ENCODE results near the gene RAF1. TPM values are rescaled to one million over a fixed set of nuclear protein-coding genes. Genes with fewer than 3 reads are reported as not detected.
"Not testable (repeated sequence)": the region's sequence is repeated elsewhere in the genome, so short reads cannot be mapped to it uniquely, and the experiment has no call there.

The RAF1 gene
- polyA plus RNA-seq (2014; cell fraction: cytosol; rRNA removed) = 141 and 146 TPM in 2 replicates
- 241 and 267 TPM in 2 replicates for polyA plus RNA-seq (2014; cell fraction: nucleus; rRNA removed)

GRCh38 chr3:12663936-12664908 lies at the start of gene RAF1:
TSS of gene RAF1 (minus strand) at chr3:12664117. CDS start at chr3:12618721, 45,396 bp downstream.
- peak; percentile 99 for DNase-seq (ENCODE audit: low spot score)

GRCh38 chr3:12710062-12710461 lies 46.1 kb upstream of the RAF1 start:
- no peak for DNase-seq (ENCODE audit: low spot score)

- DNase-seq (ENCODE audit: low spot score) = no peak
Observed at GRCh38 chr3:12709334-12709733, 45.4 kb upstream of the RAF1 start.

GRCh38 chr3:12708584-12709192 lies 44.8 kb upstream of the RAF1 start:
- DNase-seq (ENCODE audit: low spot score) = no peak

- peak; percentile 55 for DNase-seq (ENCODE audit: low spot score)
Observed at GRCh38 chr3:12707449-12707848, 43.5 kb upstream of the RAF1 start.

- DNase-seq (ENCODE audit: low spot score) = peak; percentile 86
Observed at GRCh38 chr3:12706504-12707253, 42.8 kb upstream of the RAF1 start.

- no peak for DNase-seq (ENCODE audit: low spot score)
Observed at GRCh38 chr3:12705981-12706380, 42.1 kb upstream of the RAF1 start.

- DNase-seq (ENCODE audit: low spot score) = no peak
Observed at GRCh38 chr3:12705374-12705926, 41.5 kb upstream of the RAF1 start.

GRCh38 chr3:12702501-12702900 lies 38.6 kb upstream of the RAF1 start:
- no peak for DNase-seq (ENCODE audit: low spot score)

- not testable (repeated sequence) for DNase-seq (ENCODE audit: low spot score)
Observed at GRCh38 chr3:12701601-12702000, 37.7 kb upstream of the RAF1 start.

- DNase-seq (ENCODE audit: low spot score) = no peak
Observed at GRCh38 chr3:12700800-12701199, 36.9 kb upstream of the RAF1 start.

- no peak for DNase-seq (ENCODE audit: low spot score)
Observed at GRCh38 chr3:12695916-12696315, 32.0 kb upstream of the RAF1 start.

- DNase-seq (ENCODE audit: low spot score) = no peak
Observed at GRCh38 chr3:12695112-12695511, 31.2 kb upstream of the RAF1 start.

- DNase-seq (ENCODE audit: low spot score) = no peak
Observed at GRCh38 chr3:12692444-12692843, 28.5 kb upstream of the RAF1 start.

- no peak for DNase-seq (ENCODE audit: low spot score)
Observed at GRCh38 chr3:12689997-12690711, 26.2 kb upstream of the RAF1 start.

- DNase-seq (ENCODE audit: low spot score) = peak; percentile 34
Observed at GRCh38 chr3:12687948-12688347, 24.0 kb upstream of the RAF1 start.

GRCh38 chr3:12686096-12686495 lies 22.2 kb upstream of the RAF1 start:
- no peak for DNase-seq (ENCODE audit: low spot score)

- no peak for DNase-seq (ENCODE audit: low spot score)
Observed at GRCh38 chr3:12681943-12682390, 18.1 kb upstream of the RAF1 start.

GRCh38 chr3:12681089-12681942 lies 17.4 kb upstream of the RAF1 start:
- DNase-seq (ENCODE audit: low spot score) = no peak

GRCh38 chr3:12679468-12679867 lies 15.6 kb upstream of the RAF1 start:
- DNase-seq (ENCODE audit: low spot score) = peak; percentile 31
